ENCODE measurements around the gene SOD2. TPM values are rescaled to one million over a fixed set of nuclear protein-coding genes. Genes with fewer than 3 reads are reported as not detected.

SOD2 gene
- total and polyA plus RNA-seq, 2 of the 13 experiments (the other 11 are each of a cell fraction or from before 2014, with no cell fraction given): 304 to 309 TPM

- TF ChIP-seq DMTF1 (CRISPR knock-in tag; IDR thresholded peaks at IDR 0.05) (0 out of 2 replicates have a peak, but pooled peaks have one; percentile 75), GLI4 (CRISPR knock-in tag; IDR thresholded peaks at IDR 0.05; ENCODE audit: borderline replicate concordance) (0 out of 2 replicates have a peak, but pooled peaks have one; percentile 4), ZFP36L2 (CRISPR knock-in tag; IDR thresholded peaks at IDR 0.05) (no peak; the same call in 1 of the 2 replicates), CREM (IDR thresholded peaks at IDR 0.05) (peak; percentile 52), CREM (CRISPR knock-in tag; IDR thresholded peaks at IDR 0.05) (no peak), ELF3 (CRISPR knock-in tag; IDR thresholded peaks at IDR 0.05) (peak; percentile 93), ZBTB46 (CRISPR knock-in tag; IDR thresholded peaks at IDR 0.05; ENCODE audit: borderline replicate concordance) (0 out of 2 replicates have a peak, but pooled peaks have one; percentile 8), EP300 (IDR thresholded peaks at IDR 0.05; ENCODE audit: low read depth in 2 of 2, low read length in 2 of 2) (peak in 1 of 2 experiments; percentile 71; a peak in 1 of 4 replicates), EP300 (CRISPR knock-in tag; IDR thresholded peaks at IDR 0.05; ENCODE audit: borderline replicate concordance) (peak; percentile 55; the same call in 1 of the 2 replicates), SOX6 (IDR thresholded peaks at IDR 0.05) (no peak), SOX6 (CRISPR knock-in tag; IDR thresholded peaks at IDR 0.05) (peak; percentile 41; the same call in 1 of the 2 replicates), SATB2 (CRISPR knock-in tag; IDR thresholded peaks at IDR 0.05) (peak; percentile 71; the same call in 1 of the 2 replicates), ZNF382 (CRISPR knock-in tag; IDR thresholded peaks at IDR 0.05; ENCODE audit: borderline replicate concordance) (no peak), ZNF709 (CRISPR knock-in tag; IDR thresholded peaks at IDR 0.05) (0 out of 2 replicates have a peak, but pooled peaks have one; percentile 10), ZNF326 (CRISPR knock-in tag; IDR thresholded peaks at IDR 0.05; ENCODE audit: borderline replicate concordance) (no peak), AHDC1 (CRISPR knock-in tag; IDR thresholded peaks at IDR 0.05; ENCODE audit: borderline replicate concordance) (peak; percentile 12; the same call in 1 of the 2 replicates), MBD4 (IDR thresholded peaks at IDR 0.05; ENCODE audit: borderline replicate concordance, low read length) (peak; percentile 86; the same call in 1 of the 2 replicates), ZNF703 (CRISPR knock-in tag; IDR thresholded peaks at IDR 0.05; ENCODE audit: borderline replicate concordance) (peak; percentile 84; the same call in 1 of the 2 replicates), SRSF9 (IDR thresholded peaks at IDR 0.05; ENCODE audit: borderline replicate concordance, insufficient read depth, low read depth, low read length, poor library complexity, severe bottlenecking) (no peak), GATAD1 (CRISPR knock-in tag; IDR thresholded peaks at IDR 0.05) (peak; percentile 65)
Measured at GRCh38 chr6:159693894-159694545, 979 bp upstream of the SOD2 start (continued).
